Tibial artery (tissue), 4 donors: Measurements from ENCODE around the gene TMCO4.
"Not testable (repeated sequence)": the region's sequence is repeated elsewhere in the genome, so short reads cannot be mapped to it uniquely, and the experiment has no call there.

ENCODE experiments used
- DNase-seq, 2 donors: peaks; one replicate each; pipeline ENCODE4 v3.0.0-alpha.2; 2019
- H3K27ac ChIP-seq, 2 donors: fragments of 200-600 bp; sonication (generic) in 1 of 2; 1 replicate in 1 of 2; 2 replicates in 1 of 2; pipeline ENCODE4 v1.5.1; 2018 to 2019; ENCODE audit warnings: mild to moderate bottlenecking in 1 of 2
- H3K27me3 ChIP-seq, 2 donors: fragments of 200-600 bp; sonication (generic) in 1 of 2; one replicate each; pipeline versions ENCODE4 v1.5.1 to v1.6.0; 2016 to 2019
- H3K36me3 ChIP-seq, 3 donors: fragments of 200-600 bp; sonication (generic) in 2 of 3; one replicate each; pipeline ENCODE4 v1.5.1; 2016 to 2019; ENCODE audit warnings: mild to moderate bottlenecking in 2 of 3
- H3K4me1 ChIP-seq, 4 donors: fragments of 200-600 bp; sonication (generic) in 2 of 4; 1 replicate in 3 of 4; 2 replicates in 1 of 4; pipeline ENCODE4 v1.5.1; 2016 to 2019
- H3K4me3 ChIP-seq, 2 donors: fragments of 200-600 bp; sonication (generic) in 1 of 2; 1 replicate in 1 of 2; 2 replicates in 1 of 2; pipeline ENCODE4 v1.5.1; 2018 to 2019; ENCODE audit warnings: mild to moderate bottlenecking in 2 of 2
- H3K9me3 ChIP-seq, 3 donors: fragments of 200-600 bp; sonication (generic) in 1 of 3; one replicate each; pipeline ENCODE4 v1.5.1; 2016 to 2019
- intact Hi-C: fragments of 100-400 bp; cut with DNase I; formaldehyde crosslinking; loops from one replicate; pipeline ENCODE4 v1.15.0; 2023; ENCODE audit warnings: low total_unique reads
- TF ChIP-seq, protein P1 (sequence below), 2 experiments: fragments of 200-600 bp in 1 of 2; fragments of 450-650 bp in 1 of 2; IDR thresholded peaks; one replicate each; pipeline ENCODE4 v1.5.1; 2017 to 2019; ENCODE audit warnings: antibody characterized with exemption in 2 of 2, mild to moderate bottlenecking in 1 of 2, moderate library complexity in 1 of 2

TMCO4 gene

DNA sequence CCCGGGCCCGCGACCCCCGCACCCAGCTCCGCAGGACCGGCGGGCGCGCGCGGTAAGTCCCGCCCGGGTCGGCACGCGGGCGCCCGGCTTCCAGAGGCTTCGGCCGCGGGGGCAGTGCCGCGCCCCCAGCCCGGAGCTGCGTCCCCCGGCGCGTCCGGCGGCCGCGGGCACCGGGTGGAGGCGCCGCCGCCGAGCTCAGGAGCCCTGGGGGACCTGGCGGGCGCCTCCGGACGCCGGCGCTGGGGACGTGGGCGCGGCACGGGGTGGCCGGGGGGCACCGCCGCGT, 155.4 kb downstream of the TMCO4 start:
- intact Hi-C loops: no loop called here

DNA sequence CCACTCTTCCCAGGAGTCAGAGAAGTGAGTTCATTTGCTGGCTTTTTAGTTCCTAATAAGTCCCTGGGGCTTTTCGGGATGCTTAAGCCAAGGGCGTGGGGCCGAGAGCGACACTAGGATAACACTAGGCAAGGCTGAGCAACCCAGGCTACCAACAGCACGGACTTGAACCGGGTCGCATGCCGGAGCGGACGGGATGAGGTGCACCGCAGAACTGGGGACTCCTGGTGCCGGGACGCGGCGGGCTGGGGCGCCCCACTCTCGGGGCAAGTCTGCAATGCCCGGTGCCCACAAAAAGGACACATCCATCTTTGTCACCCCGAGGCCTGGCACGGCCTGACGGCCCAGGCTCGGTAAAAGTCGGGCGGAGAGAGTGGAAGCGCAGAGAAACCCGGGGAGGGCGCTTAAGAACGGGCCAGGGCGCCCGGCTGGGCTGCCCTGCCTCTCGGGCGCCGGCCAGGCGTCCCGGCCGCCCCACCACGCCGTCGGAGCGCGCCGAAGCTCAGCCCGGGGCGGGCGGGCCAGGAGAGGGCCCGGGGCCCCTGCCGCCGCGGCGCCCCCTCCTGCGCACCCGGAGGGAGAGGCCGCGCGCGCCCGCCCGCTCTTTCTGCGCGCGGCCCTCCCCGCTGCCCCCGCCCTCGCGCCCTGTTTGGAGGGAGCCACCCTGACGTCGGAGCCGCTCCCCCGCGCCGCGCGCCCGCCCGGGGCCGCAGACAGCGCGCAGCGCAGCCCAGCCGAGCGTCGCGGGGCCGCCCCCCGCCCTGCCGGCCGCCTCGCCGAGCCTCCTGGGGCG, 155.9 kb downstream of the TMCO4 start, which contains the start of gene NBL1:
Gene NBL1 (plus strand): TSS at position 710 of the 793 bp plus-strand sequence. CDS start 10,720 bp downstream, outside the sequence.
- no peaks in the 10 kb centered on the region for H3K27me3 ChIP-seq

More for the DNA sequence above, 155.4 kb downstream of the TMCO4 start:
- no peak for DNase-seq
- Histone ChIP-seq H3K4me3 (peak overlapping the region; percentile 85 to 90), H3K9me3 (no peaks in the 10 kb centered on the region), H3K4me1 (peaks cover 0 to 60% (median 41%) of the 10 kb centered on the region in 4 donors), H3K27me3 (no peaks in the 10 kb centered on the region), H3K27ac (peak overlapping the region; percentile 89), H3K36me3 (no peaks in the 10 kb centered on the region)
- TF ChIP-seq, protein P1, sequence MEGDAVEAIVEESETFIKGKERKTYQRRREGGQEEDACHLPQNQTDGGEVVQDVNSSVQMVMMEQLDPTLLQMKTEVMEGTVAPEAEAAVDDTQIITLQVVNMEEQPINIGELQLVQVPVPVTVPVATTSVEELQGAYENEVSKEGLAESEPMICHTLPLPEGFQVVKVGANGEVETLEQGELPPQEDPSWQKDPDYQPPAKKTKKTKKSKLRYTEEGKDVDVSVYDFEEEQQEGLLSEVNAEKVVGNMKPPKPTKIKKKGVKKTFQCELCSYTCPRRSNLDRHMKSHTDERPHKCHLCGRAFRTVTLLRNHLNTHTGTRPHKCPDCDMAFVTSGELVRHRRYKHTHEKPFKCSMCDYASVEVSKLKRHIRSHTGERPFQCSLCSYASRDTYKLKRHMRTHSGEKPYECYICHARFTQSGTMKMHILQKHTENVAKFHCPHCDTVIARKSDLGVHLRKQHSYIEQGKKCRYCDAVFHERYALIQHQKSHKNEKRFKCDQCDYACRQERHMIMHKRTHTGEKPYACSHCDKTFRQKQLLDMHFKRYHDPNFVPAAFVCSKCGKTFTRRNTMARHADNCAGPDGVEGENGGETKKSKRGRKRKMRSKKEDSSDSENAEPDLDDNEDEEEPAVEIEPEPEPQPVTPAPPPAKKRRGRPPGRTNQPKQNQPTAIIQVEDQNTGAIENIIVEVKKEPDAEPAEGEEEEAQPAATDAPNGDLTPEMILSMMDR (IDR thresholded peaks at IDR 0.05): no peak

DNA sequence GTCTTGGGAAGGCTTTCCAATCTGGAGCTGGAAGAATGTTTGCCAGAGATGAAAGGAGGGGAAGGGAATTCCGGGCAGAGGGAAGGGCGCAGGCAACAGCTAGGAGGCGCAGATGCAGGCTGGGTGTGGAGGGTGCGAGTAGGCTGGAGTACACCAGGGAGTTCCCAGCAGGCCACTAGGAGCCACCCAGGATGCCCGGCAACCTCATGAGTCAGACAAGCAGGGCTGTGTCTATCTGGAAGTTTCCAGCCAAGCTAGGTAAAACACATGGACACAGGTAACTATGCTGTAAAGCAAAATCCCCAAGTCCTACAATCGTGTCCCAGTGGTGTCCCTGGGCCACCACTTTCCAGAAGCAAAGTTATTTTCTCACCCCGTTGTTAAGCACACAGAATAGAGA, 156.6 kb downstream of the TMCO4 start:
- Histone ChIP-seq H3K27ac (peak overlapping the region; percentile 89 to 98), H3K4me3 (peak overlapping the region; percentile 85 to 90)
- DNase-seq: peak in 1 of 2 donors; percentile 79

More for the DNA sequence above, 155.9 kb downstream of the TMCO4 start, which contains the start of gene NBL1:
- Histone ChIP-seq H3K9me3 (no peaks in the 10 kb centered on the region), H3K36me3 (no peaks in the 10 kb centered on the region), H3K4me1 (peaks cover 0 to 58% (median 40%) of the 10 kb centered on the region in 4 donors), H3K27ac (peak within 1 kb of the TSS; percentile 89 to 98), H3K4me3 (peak within 1 kb of the TSS; percentile 85 to 90)
- intact Hi-C loops: no loop called here
- DNase-seq: peak; percentile 72 to 89
- TF ChIP-seq, protein P1 (IDR thresholded peaks at IDR 0.05): no peak

DNA sequence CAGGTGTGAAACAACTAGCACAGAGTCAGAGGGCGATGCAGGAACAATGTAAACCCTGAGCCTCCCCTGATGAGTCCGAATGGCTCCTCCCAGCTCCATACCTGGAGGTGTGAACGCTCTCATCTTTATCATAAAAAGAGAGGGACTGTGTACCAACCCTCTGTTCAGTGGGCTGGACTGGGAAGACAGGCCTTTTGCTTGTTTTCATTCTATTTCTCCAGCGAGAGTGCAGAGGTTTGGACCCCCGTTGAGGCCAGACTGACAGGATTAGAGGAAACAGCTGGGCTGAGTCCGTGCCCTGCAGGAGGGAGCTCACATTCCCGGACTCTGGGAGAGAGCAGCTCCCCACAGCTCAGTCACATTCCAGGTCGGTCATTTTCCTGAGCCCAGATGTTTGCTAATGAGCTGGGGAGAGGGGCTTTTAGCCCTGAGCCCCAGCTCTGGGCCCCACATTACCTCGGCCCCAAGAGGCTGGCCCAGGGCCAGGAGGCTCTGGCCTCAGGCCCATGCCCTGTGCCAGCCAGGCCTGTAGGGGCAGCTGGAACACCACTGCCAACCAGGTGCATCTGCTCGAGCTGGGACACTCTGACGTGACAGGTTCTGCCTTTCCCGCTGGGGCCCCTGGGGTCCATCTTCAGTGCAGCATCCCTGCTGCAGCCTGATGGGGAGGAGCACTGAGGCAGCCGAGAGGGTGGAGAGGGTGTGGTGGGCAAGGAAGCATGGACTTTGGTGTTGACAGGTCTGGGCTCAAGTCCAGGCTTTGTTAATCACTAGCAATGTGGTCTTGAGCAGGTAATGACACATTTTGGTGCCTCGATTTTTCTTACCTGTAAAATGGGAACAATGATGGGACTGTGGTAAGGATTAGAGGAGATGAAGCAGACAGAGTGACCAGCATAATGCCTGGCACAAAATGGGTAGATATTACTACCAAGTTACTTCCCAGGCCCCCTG, 159.1 kb downstream of the TMCO4 start:
- peak in 1 of 2 donors; percentile 41 for DNase-seq
- Histone ChIP-seq H3K4me1 (peaks cover 0 to 29% (median 21%) of the 10 kb centered on the region in 4 donors), H3K4me3 (no peak overlapping the region), H3K36me3 (no peaks in the 10 kb centered on the region), H3K9me3 (no peaks in the 10 kb centered on the region), H3K27ac (no peak overlapping the region), H3K27me3 (no peaks in the 10 kb centered on the region)
- TF ChIP-seq, protein P1 (IDR thresholded peaks at IDR 0.05): no peak
- intact Hi-C loops: no loop called here

More for the DNA sequence above, 156.6 kb downstream of the TMCO4 start:
- intact Hi-C loops: no loop called here
- H3K9me3 ChIP-seq: no peaks in the 10 kb centered on the region
- no peaks in the 10 kb centered on the region for H3K27me3 ChIP-seq
- TF ChIP-seq, protein P1 (IDR thresholded peaks at IDR 0.05): no peak
- peaks cover 0 to 51% (median 33%) of the 10 kb centered on the region in 4 donors for H3K4me1 ChIP-seq
- no peaks in the 10 kb centered on the region for H3K36me3 ChIP-seq

DNA sequence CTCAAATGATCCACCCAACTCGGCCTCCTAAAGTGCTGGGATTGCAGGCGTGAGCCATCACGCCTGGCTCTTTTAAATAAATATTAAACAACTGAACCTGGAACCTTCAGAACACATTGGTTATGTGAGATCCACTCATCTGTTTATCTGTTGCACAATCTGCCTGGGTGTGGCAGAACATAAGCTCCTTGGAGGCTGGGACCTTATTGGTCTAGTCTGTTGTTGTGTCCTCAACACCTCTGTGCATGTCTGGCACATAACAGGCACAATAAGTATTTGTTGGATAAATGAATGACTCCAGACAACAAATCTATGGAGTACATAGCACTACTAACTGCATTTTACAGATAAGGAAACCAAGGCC, 159.7 kb downstream of the TMCO4 start:
- no peak for DNase-seq
- Histone ChIP-seq H3K4me1 (peaks cover 0 to 28% (median 17%) of the 10 kb centered on the region in 4 donors), H3K27ac (no peak overlapping the region), H3K9me3 (no peaks in the 10 kb centered on the region), H3K36me3 (no peaks in the 10 kb centered on the region), H3K27me3 (no peaks in the 10 kb centered on the region), H3K4me3 (no peak overlapping the region)
- TF ChIP-seq, protein P1 (IDR thresholded peaks at IDR 0.05): no peak
- intact Hi-C loops: no loop called here

DNA sequence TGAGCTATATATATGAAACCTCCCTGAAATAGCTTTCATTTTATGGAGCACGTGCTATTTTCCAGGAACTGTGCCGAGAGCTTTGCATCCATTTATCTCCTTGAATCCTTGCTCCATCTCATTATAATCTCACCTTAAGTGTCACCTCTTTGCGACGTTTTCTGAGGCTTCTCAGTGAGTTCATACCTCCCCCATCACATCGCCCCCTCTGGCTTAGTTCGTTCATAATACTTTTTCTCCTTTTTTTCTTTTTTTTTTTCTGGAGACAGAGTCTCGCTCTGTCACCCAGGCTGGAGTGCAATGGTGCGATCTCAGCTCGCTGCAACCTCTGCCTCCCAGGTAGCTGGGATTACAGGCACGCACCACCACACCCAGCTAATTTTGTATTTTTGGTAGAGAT, 160.5 kb downstream of the TMCO4 start:
- H3K4me1 ChIP-seq: peaks cover 0 to 29% (median 17%) of the 10 kb centered on the region in 4 donors
- H3K36me3 ChIP-seq, DNase-seq, H3K27ac ChIP-seq, H3K27me3 ChIP-seq, H3K4me3 ChIP-seq, H3K9me3 ChIP-seq, intact Hi-C loops: not testable (repeated sequence)
